A673 (cell line): ENCODE results near the gene TENM4. TPM values are rescaled to one million over a fixed set of nuclear protein-coding genes. Genes with fewer than 3 reads are reported as not detected.

Source experiments
- BruUV-seq: library from RNA; stranded (reverse); fragments of 400-500 nt; replicated peaks from 2 replicates; lab custom pipeline; 2021; lab: Mats Ljungman, UMichigan
- CTCF ChIA-PET: fragments of 300-600 bp; sonication (Branson Sonifier 250); formaldehyde crosslinking; loops from one replicate; lab custom pipeline; 2022; ENCODE audit warnings: antibody characterized with exemption; lab: Charles Lee
- POLR2A ChIA-PET: fragments of 300-600 bp; sonication (Branson Sonifier 250); formaldehyde crosslinking; loops from one replicate; lab custom pipeline; 2022; ENCODE audit warnings: antibody characterized with exemption; ENCODE audit not compliant: low non-redundant PET; lab: Charles Lee
- DNase-seq: peaks from one replicate; pipeline ENCODE4 v3.0.0-alpha.2; 2015; ENCODE audit warnings: low spot score
- H3K27ac ChIP-seq: fragments of 200-600 bp; sonication (generic); 2 replicates; pipeline ENCODE4 v1.5.1; 2016; ENCODE audit warnings: mixed run types, low read depth, mild to moderate bottlenecking, mixed read lengths, antibody characterized with exemption, low read length; ENCODE audit not compliant: poor library complexity, severe bottlenecking
- H3K27me3 ChIP-seq: fragments of 200-600 bp; sonication (generic); replicated peaks from 2 replicates; pipeline ENCODE4 v1.6.1; 2017; ENCODE audit warnings: mixed run types, low read depth, mild to moderate bottlenecking, mixed read lengths, antibody characterized with exemption, low read length; ENCODE audit not compliant: insufficient read depth, poor library complexity
- H3K36me3 ChIP-seq: fragments of 200-600 bp; sonication (generic); 2 replicates; pipeline ENCODE4 v1.6.1; 2016; ENCODE audit warnings: mixed run types, mild to moderate bottlenecking, mixed read lengths, antibody characterized with exemption, low read length; ENCODE audit not compliant: insufficient read depth, poor library complexity, severe bottlenecking
- H3K4me1 ChIP-seq: fragments of 200-600 bp; sonication (generic); 2 replicates; pipeline ENCODE4 v1.6.1; 2017; ENCODE audit warnings: mixed run types, mild to moderate bottlenecking, mixed read lengths, antibody characterized with exemption, low read length; ENCODE audit not compliant: insufficient read depth, poor library complexity, severe bottlenecking
- H3K4me3 ChIP-seq: fragments of 200-600 bp; sonication (generic); 2 replicates; pipeline ENCODE4 v1.5.1; 2016; ENCODE audit warnings: low read depth, mixed run types, mild to moderate bottlenecking, mixed read lengths, low read length; ENCODE audit not compliant: poor library complexity, severe bottlenecking
- H3K9me3 ChIP-seq: fragments of 200-600 bp; sonication (generic); 2 replicates; pipeline ENCODE4 v1.6.1; 2016; ENCODE audit warnings: mixed run types, low read depth, mild to moderate bottlenecking, mixed read lengths, antibody characterized with exemption, low read length; ENCODE audit not compliant: poor library complexity, severe bottlenecking
- EZH2 ChIP-seq: fragments of 200-600 bp; sonication (generic); IDR thresholded peaks from 2 replicates; pipeline ENCODE4 v1.6.1; 2017; ENCODE audit warnings: borderline replicate concordance, low read depth, mild to moderate bottlenecking, mixed read lengths, antibody characterized with exemption, low read length; ENCODE audit not compliant: poor library complexity, severe bottlenecking
- intact Hi-C: fragments of 100-400 bp; cut with micrococcal nuclease; formaldehyde crosslinking; loops from one replicate; pipeline ENCODE4 v1.10.0; 2022; ENCODE audit not compliant: unreplicated experiment
- total RNA-seq: library from RNA; stranded (reverse); gene quantifications from 2 replicates; pipeline ENCODE4 v1.2.3, GENCODE V29; 2021
- TF ChIP-seq, protein P1 (sequence below): fragments of 300-800, 200-600 bp; sonication (generic); conservative IDR thresholded peaks from 2 replicates; pipeline ENCODE4 v1.5.1; 2017; ENCODE audit warnings: low read depth, mild to moderate bottlenecking, antibody characterized with exemption, low read length, moderate library complexity, mixed read lengths

The TENM4 gene
- total RNA-seq, 1 experiment from 2014 or later = 0.11 TPM

DNA sequence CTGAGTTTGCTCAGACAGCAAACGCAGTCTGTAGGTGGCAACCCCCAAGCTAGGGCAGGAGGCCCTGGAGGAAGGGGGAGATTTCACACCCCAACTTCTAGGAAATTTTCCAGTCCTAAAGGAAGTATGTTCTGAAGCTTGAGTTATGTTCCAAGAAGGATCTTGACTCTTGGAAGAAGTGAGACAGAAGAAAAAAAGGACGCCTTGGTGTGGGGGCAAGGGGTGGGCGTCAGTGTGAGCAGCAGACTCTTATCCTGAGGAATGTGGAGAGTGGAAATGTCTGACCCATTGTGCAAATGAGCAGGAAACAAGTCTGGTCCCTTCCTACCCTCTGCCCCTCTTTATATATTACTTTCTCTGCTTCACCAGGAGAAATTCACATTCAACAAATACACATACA is 497.7 kb downstream of the TENM4 start:
- POLR2A ChIA-PET = no interaction called here
- CTCF ChIA-PET = interaction anchor here (0.7 kb wide), 1 partner anchor 125 kb away, joined by 11 read pairs; no protein-coding TSS in a partner anchor
- Histone ChIP-seq H3K9me3 (no peaks in the 10 kb centered on the region), H3K36me3 (no peaks in the 10 kb centered on the region), H3K27me3 (peaks cover 48% of the 10 kb centered on the region), H3K4me3 (no peak overlapping the region), H3K27ac (no peak overlapping the region), H3K4me1 (no peaks in the 10 kb centered on the region)
- TF ChIP-seq, protein P1, sequence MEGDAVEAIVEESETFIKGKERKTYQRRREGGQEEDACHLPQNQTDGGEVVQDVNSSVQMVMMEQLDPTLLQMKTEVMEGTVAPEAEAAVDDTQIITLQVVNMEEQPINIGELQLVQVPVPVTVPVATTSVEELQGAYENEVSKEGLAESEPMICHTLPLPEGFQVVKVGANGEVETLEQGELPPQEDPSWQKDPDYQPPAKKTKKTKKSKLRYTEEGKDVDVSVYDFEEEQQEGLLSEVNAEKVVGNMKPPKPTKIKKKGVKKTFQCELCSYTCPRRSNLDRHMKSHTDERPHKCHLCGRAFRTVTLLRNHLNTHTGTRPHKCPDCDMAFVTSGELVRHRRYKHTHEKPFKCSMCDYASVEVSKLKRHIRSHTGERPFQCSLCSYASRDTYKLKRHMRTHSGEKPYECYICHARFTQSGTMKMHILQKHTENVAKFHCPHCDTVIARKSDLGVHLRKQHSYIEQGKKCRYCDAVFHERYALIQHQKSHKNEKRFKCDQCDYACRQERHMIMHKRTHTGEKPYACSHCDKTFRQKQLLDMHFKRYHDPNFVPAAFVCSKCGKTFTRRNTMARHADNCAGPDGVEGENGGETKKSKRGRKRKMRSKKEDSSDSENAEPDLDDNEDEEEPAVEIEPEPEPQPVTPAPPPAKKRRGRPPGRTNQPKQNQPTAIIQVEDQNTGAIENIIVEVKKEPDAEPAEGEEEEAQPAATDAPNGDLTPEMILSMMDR = no peak
- TF ChIP-seq EZH2 = no peak
- no peak for DNase-seq
- intact Hi-C loops = no loop called here
- no TSS peak for BruUV-seq

GRCh38 chr11:78941226-78941851 is 499.5 kb downstream of the TENM4 start:
- POLR2A ChIA-PET = no interaction called here
- H3K9me3 ChIP-seq = no peaks in the 10 kb centered on the region
- no peaks in the 10 kb centered on the region for H3K36me3 ChIP-seq
- CTCF ChIA-PET = no interaction called here
- H3K27me3 ChIP-seq = peaks cover 30% of the 10 kb centered on the region
- no peak overlapping the region for H3K4me3 ChIP-seq
- no peak overlapping the region for H3K27ac ChIP-seq
- TF ChIP-seq, protein P1 = no peak
- TF ChIP-seq EZH2 = no peak
- BruUV-seq = no TSS peak
- no peaks in the 10 kb centered on the region for H3K4me1 ChIP-seq
- no peak for DNase-seq
- intact Hi-C loops = no loop called here

DNA sequence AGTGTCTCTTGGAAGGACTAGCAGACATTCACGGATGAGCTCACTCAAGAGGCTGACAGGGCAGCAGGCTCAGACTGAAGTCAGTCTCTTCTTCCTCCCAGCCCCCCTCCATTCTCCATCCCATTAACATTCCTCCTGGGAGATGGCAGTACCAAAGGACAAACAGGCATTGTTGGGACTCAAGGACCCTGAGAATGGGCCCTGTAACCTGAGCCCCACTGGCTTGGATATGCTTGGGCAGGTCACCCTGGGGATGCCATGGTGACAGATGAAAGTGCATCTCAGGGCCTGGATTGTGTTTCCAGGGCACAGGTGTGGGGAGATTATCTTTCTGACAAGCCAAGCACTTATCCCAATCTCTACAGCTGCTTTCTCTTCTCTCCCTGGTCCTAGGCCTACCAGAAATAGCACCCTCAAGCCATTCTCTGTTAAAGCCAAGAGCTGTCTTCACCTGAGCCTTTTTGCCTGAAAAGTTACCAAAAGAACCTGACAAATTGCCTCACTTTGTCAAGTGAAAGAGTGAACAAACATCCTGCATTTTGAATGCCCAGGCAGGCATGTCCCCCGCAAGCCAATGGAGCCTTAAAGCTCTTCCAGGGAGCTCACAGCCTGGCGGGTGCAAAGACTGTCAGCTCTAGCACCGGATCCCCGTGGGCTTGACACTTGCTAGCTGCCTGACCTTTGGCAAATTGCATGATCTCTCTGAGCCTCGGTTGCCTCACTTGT is 500.2 kb downstream of the TENM4 start:
- POLR2A ChIA-PET = no interaction called here
- no peaks in the 10 kb centered on the region for H3K4me1 ChIP-seq
- BruUV-seq = no TSS peak
- H3K27ac ChIP-seq = no peak overlapping the region
- DNase-seq = no peak
- H3K36me3 ChIP-seq = no peaks in the 10 kb centered on the region
- intact Hi-C loops = no loop called here
- H3K4me3 ChIP-seq = no peak overlapping the region
- TF ChIP-seq EZH2 = no peak
- TF ChIP-seq, protein P1 = no peak
- no peaks in the 10 kb centered on the region for H3K9me3 ChIP-seq
- CTCF ChIA-PET = interaction anchor here (0.5 kb wide), 1 partner anchor 422 kb away, joined by 3 read pairs; no protein-coding TSS in a partner anchor
- H3K27me3 ChIP-seq = peaks cover 23% of the 10 kb centered on the region
